SU-DHL-6 (cell line): Measurements from ENCODE around the gene TENT5A.

Experiments used
- H2AFZ ChIP-seq: fragments of 200-600 bp; sonication (generic); 2 replicates; pipeline ENCODE4 v1.6.1; 2014; ENCODE audit warnings: low read depth, mild to moderate bottlenecking, moderate library complexity, mixed read lengths, antibody characterized with exemption, low read length; ENCODE audit not compliant: severe bottlenecking
- H3F3A ChIP-seq: fragments of 200-600 bp; shearing (Covaris generic); 2 replicates; pipeline ENCODE4 v1.6.0; 2016; ENCODE audit warnings: antibody characterized with exemption, mild to moderate bottlenecking; ENCODE audit not compliant: insufficient read depth
- H3K27ac ChIP-seq: fragments of 200-600 bp; sonication (generic); 2 replicates; pipeline ENCODE4 v1.5.1; 2016; ENCODE audit warnings: low read depth, mild to moderate bottlenecking, low read length, moderate library complexity, mixed read lengths
- H3K27me3 ChIP-seq: fragments of 200-600 bp; sonication (generic), shearing (Covaris generic); 2 replicates; pipeline ENCODE4 v1.6.0; 2014; ENCODE audit warnings: mild to moderate bottlenecking, low read length
- H3K36me3 ChIP-seq: fragments of 200-600 bp; sonication (generic); 2 replicates; pipeline ENCODE4 v1.6.1; 2014; ENCODE audit warnings: mild to moderate bottlenecking, low read length, mixed read lengths
- H3K4me2 ChIP-seq: fragments of 300-600, 200-600 bp; shearing (Covaris generic), sonication (generic); 2 replicates; pipeline ENCODE4 v1.6.0; 2014; ENCODE audit warnings: low read length, low read depth, mild to moderate bottlenecking; ENCODE audit not compliant: poor library complexity, severe bottlenecking
- H3K4me3 ChIP-seq: fragments of 200-600 bp; sonication (generic); 2 replicates; pipeline ENCODE4 v1.5.1; 2014; ENCODE audit warnings: antibody characterized with exemption, low read length, mild to moderate bottlenecking, mixed read lengths; ENCODE audit not compliant: insufficient read depth, poor library complexity, severe bottlenecking
- H3K79me2 ChIP-seq: fragments of 200-600 bp; sonication (generic); 2 replicates; pipeline ENCODE4 v1.6.1; 2014; ENCODE audit warnings: mild to moderate bottlenecking, low read length, moderate library complexity; ENCODE audit not compliant: insufficient read depth
- H3K9ac ChIP-seq: fragments of 200-600 bp; sonication (generic); 2 replicates; pipeline ENCODE4 v1.7.0; 2014; ENCODE audit warnings: mild to moderate bottlenecking, low read length
- H3K9me2 ChIP-seq: fragments of 200-600 bp; sonication (generic); replicated peaks from 2 replicates; pipeline ENCODE4 v1.6.1; 2014; ENCODE audit warnings: low read length; ENCODE audit not compliant: insufficient read depth
- H3K9me3 ChIP-seq: fragments of 200-600 bp; sonication (generic); 2 replicates; pipeline ENCODE4 v1.6.1; 2014; ENCODE audit warnings: low read length, mixed read lengths; ENCODE audit not compliant: insufficient read depth
- H4K20me1 ChIP-seq: fragments of 200-600 bp; sonication (generic); 2 replicates; pipeline ENCODE4 v1.6.1; 2014; ENCODE audit warnings: low read depth, mild to moderate bottlenecking, antibody characterized with exemption, low read length, moderate library complexity, mixed read lengths
- EZH2phosphoT487 ChIP-seq: fragments of 200-600 bp; sonication (generic), shearing (Covaris generic); conservative IDR thresholded peaks from 2 replicates; pipeline ENCODE4 v1.6.1; 2018; ENCODE audit warnings: mild to moderate bottlenecking, antibody characterized with exemption, low read length, moderate library complexity, mixed read lengths
- TF ChIP-seq, protein P1 (sequence below): fragments of 200-600 bp; sonication (generic); IDR thresholded peaks from one replicate; pipeline ENCODE4 v1.5.1; 2017; ENCODE audit warnings: antibody characterized with exemption, mild to moderate bottlenecking, low read length, moderate library complexity; ENCODE audit not compliant: insufficient read depth, poor library complexity, severe bottlenecking

The TENT5A gene

DNA sequence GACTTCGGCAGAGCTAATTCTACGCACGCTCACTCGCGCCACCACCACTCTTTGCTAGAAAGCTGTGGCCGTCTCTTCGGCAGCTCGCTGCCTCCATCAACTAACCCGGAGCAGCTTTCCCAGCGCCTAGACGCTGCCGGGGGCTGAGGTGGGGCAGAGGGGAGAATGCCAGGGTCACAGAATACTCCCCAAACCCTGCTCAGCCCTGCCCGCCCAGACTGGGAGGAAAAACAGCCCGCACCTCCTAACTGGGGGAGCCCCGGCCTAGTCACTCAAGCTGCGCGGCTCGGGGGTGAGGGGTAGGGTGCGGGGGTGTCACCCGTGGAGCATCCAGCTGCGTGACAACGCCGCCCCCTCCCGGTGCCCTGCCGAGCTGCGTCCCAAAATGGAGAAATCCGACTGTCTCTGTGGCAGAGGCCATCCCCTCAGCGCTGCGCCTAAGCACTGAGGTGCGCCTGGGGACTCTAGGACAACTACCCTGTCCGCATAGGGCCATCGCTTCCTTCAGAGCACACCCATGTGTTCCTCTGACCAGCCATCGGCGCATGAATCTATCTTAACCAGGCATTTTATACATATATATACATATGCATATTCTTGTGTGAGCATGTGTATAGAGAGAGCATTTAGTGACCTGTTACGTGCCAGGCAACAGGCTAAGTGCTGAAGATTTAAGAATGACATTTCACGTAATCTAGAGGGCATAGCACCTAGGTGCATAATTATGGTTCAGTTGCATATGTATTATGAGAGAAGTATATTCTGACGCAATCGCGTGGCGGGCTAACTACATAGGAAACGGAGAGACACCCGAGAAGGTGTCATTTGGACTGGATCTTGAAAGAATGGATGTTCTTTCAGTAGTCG, 1.5 kb upstream of the TENT5A start:
- H3K79me2 ChIP-seq = no peaks in the 10 kb centered on the region
- H3K9me2 ChIP-seq = no peaks in the 10 kb centered on the region
- H4K20me1 ChIP-seq = no peaks in the 10 kb centered on the region
- no peaks in the 10 kb centered on the region for H3K27me3 ChIP-seq
- no peaks in the 10 kb centered on the region for H3K36me3 ChIP-seq
- no peak overlapping the region for H3K9ac ChIP-seq
- no peak overlapping the region for H3K4me3 ChIP-seq
- no peak overlapping the region for H3K27ac ChIP-seq
- no peak overlapping the region for H3K4me2 ChIP-seq
- no peak overlapping the region for H2AFZ ChIP-seq
- no peak for TF ChIP-seq EZH2phosphoT487
- TF ChIP-seq, protein P1, sequence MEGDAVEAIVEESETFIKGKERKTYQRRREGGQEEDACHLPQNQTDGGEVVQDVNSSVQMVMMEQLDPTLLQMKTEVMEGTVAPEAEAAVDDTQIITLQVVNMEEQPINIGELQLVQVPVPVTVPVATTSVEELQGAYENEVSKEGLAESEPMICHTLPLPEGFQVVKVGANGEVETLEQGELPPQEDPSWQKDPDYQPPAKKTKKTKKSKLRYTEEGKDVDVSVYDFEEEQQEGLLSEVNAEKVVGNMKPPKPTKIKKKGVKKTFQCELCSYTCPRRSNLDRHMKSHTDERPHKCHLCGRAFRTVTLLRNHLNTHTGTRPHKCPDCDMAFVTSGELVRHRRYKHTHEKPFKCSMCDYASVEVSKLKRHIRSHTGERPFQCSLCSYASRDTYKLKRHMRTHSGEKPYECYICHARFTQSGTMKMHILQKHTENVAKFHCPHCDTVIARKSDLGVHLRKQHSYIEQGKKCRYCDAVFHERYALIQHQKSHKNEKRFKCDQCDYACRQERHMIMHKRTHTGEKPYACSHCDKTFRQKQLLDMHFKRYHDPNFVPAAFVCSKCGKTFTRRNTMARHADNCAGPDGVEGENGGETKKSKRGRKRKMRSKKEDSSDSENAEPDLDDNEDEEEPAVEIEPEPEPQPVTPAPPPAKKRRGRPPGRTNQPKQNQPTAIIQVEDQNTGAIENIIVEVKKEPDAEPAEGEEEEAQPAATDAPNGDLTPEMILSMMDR = no peak
- H3K9me3 ChIP-seq = no peaks in the 10 kb centered on the region
- no peaks in the 10 kb centered on the region for H3F3A ChIP-seq

DNA sequence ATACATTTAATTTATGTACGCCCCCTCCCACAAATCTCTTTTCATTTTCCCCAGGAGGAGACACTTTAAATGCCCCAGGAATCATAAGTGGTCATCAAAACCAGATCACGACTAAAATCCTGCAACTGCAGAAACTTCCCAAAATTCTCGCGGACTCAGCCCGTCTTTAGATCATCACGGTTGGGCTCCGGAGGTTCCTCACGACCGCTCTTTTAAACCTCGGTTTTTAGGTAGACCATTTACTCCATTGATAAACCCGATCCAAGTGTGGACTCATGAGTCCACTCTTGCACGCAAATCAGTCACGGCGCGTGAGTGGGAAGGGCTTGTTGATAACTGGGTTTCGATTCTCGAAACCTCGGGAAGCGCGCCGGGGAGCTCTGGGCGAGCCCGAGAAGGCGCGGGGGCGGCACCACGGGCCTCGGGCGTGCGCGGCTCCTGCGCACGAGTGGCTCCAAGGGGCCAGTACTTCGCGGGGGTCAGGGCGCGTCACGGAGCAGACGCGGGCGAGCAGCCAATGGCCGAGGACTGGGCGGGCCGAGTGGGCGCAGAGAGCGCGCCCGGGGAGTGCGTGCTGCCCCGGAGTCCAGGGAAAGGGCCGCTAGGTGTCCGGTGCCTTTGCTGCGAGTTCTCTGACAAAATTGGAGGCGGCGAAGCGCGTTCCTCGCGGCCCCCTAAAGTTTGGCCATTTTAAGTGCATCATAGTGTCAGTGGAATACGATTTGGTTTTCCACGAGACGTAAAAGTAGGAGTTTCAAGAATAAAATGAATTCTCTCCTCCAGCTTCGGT, 635 bp upstream of the TENT5A start:
- TF ChIP-seq EZH2phosphoT487 = no peak
- TF ChIP-seq, protein P1 = no peak
- H3K9ac ChIP-seq = no peak overlapping the region

DNA sequence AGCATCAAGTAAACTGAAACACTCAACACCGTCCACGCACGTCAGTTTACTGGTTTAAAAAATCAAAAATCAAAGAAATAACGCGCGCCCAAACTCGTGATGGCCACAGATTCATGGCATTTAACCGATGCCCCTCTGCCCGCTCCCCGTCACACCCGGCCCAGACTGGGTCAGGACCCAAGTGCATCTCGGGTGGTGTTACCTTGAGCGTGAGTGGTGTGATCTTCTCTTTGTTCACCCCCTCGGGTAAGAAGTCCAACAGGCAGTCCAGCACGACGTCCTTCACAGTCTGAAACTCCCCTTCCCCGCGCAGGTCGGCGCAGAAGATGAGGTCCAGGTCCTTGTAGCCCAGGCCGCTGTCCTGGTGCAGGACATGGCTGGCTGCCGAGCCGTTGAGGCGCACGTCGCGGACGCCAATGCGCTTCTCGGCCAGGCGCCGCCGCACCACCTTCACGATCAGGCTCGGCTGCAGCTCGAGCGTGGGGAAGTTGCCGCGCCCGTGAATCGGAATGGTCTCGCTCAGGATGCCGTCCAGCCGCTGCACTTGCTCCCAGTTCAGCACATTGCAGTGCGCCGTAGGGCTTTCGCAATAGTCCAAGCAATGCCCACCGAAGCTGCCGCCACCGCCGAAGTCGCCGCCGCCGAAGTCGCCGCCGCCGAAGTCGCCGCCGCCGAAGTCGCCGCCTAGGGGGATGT, 945 bp downstream of the TENT5A start:
- no peak overlapping the region for H3K9ac ChIP-seq
- TF ChIP-seq, protein P1 = no peak
- TF ChIP-seq EZH2phosphoT487 = no peak
- H2AFZ ChIP-seq = no peak overlapping the region
- no peaks in the 10 kb centered on the region for H3K36me3 ChIP-seq
- H3K79me2 ChIP-seq = no peaks in the 10 kb centered on the region
- H3F3A ChIP-seq = no peaks in the 10 kb centered on the region
- H3K4me3 ChIP-seq = no peak overlapping the region
- no peak overlapping the region for H3K27ac ChIP-seq
- H3K4me2 ChIP-seq = no peak overlapping the region
- H3K9me2 ChIP-seq = no peaks in the 10 kb centered on the region
- no peaks in the 10 kb centered on the region for H4K20me1 ChIP-seq
- H3K27me3 ChIP-seq = no peaks in the 10 kb centered on the region
- H3K9me3 ChIP-seq = no peaks in the 10 kb centered on the region

More for the DNA sequence above, 635 bp upstream of the TENT5A start:
- Histone ChIP-seq H3K27ac (no peak overlapping the region), H3K9me2 (no peaks in the 10 kb centered on the region), H3F3A (no peaks in the 10 kb centered on the region), H3K4me2 (no peak overlapping the region), H3K9me3 (no peaks in the 10 kb centered on the region), H3K27me3 (no peaks in the 10 kb centered on the region), H3K36me3 (no peaks in the 10 kb centered on the region), H4K20me1 (no peaks in the 10 kb centered on the region), H2AFZ (no peak overlapping the region), H3K4me3 (no peak overlapping the region), H3K79me2 (no peaks in the 10 kb centered on the region)
